Activated CD4-positive, alpha-beta memory T cell treated with anti-CD3 and anti-CD28 coated beads, Interleukin-2, amount 10 ng/mL, durations not matched to agents 7 days and 5 days (primary cell): ENCODE results near the gene STRA6. TPM values are rescaled to one million over a fixed set of nuclear protein-coding genes. Genes with fewer than 3 reads are reported as not detected.

ENCODE experiments used
- CTCF ChIA-PET: fragments of 350-600 bp; sonication (Branson Sonifier 250); formaldehyde crosslinking; loops from one replicate; lab custom pipeline; 2021; ENCODE audit warnings: antibody characterized with exemption, inconsistent platforms; lab: Charles Lee
- POLR2A ChIA-PET: fragments of 350-600 bp; sonication (Branson Sonifier 250); formaldehyde crosslinking; loops from one replicate; lab custom pipeline; 2021; ENCODE audit warnings: antibody characterized with exemption; lab: Charles Lee
- DNase-seq: peaks from one replicate; pipeline ENCODE4 v3.0.0-alpha.2; 2020
- H3K27ac Mint-ChIP-seq: one replicate; pipeline ENCODE4 v1.8.0; 2021; ENCODE audit warnings: mild to moderate bottlenecking, mixed read lengths
- H3K27me3 Mint-ChIP-seq: one replicate; pipeline ENCODE4 v1.8.0; 2021; ENCODE audit warnings: mixed read lengths
- H3K36me3 Mint-ChIP-seq: one replicate; pipeline ENCODE4 v1.8.0; 2021; ENCODE audit warnings: low read depth, mixed read lengths
- H3K4me1 Mint-ChIP-seq: one replicate; pipeline ENCODE4 v1.8.0; 2021; ENCODE audit warnings: mixed read lengths
- H3K4me3 Mint-ChIP-seq: one replicate; pipeline ENCODE4 v1.8.0; 2021; ENCODE audit warnings: mild to moderate bottlenecking, mixed read lengths
- H3K9me3 Mint-ChIP-seq: one replicate; pipeline ENCODE4 v1.8.0; 2021; ENCODE audit warnings: mixed read lengths
- total RNA-seq, 2 experiments: library from RNA; stranded (reverse); gene quantifications; one replicate each; pipeline ENCODE4 v1.2.3, GENCODE V29; 2021

STRA6 gene
- total RNA-seq, 2 experiments from 2014 or later: not detected

DNA sequence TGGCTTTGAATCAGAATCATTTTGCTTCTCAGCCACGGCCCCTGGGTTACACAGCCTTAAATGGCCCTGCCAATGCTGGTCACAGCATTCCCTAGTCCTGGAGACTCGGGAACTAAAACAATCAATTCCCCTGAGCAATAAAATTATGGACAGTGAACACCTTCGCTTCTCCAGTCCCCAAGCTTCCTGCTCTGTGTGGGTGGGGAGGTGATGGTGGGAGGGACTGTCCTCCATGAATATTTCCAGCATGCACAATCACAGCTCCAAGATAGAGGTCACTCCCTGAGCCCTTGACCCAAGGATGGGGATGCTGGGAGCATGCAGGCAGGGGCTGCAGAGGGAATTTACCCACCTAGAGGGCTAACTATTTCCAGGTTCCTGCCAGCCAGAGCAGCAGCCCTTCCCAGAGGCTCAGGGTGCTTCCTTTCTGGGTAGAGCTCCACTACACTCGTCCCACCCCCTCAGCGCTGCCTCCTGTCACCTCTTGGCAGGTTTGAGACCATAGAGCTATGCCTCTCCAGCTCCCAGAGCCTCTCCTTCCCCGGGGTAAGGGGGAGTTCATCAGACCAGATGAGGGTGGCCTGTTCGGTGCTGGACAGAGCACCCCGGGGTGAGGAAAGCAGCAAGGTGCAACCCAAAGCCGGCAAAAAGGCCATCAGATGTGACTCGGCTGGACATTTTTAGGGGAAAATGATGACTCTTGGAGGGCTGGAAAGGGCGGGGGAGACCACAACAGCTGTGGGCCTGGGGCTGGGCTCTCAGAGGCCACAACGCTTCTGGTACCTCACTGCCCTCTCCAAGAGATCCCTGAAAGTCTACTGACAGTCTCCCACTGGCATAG lies 19.0 kb upstream of the STRA6 start:
- no peak overlapping the region for H3K27ac Mint-ChIP-seq
- ChIA-PET POLR2A (no interaction called here), CTCF (no interaction called here)
- H3K4me3 Mint-ChIP-seq: no peak overlapping the region
- no peaks in the 10 kb centered on the region for H3K9me3 Mint-ChIP-seq
- peaks cover 24% of the 10 kb centered on the region for H3K27me3 Mint-ChIP-seq
- no peak for DNase-seq
- no peaks in the 10 kb centered on the region for H3K36me3 Mint-ChIP-seq
- H3K4me1 Mint-ChIP-seq: no peaks in the 10 kb centered on the region

DNA sequence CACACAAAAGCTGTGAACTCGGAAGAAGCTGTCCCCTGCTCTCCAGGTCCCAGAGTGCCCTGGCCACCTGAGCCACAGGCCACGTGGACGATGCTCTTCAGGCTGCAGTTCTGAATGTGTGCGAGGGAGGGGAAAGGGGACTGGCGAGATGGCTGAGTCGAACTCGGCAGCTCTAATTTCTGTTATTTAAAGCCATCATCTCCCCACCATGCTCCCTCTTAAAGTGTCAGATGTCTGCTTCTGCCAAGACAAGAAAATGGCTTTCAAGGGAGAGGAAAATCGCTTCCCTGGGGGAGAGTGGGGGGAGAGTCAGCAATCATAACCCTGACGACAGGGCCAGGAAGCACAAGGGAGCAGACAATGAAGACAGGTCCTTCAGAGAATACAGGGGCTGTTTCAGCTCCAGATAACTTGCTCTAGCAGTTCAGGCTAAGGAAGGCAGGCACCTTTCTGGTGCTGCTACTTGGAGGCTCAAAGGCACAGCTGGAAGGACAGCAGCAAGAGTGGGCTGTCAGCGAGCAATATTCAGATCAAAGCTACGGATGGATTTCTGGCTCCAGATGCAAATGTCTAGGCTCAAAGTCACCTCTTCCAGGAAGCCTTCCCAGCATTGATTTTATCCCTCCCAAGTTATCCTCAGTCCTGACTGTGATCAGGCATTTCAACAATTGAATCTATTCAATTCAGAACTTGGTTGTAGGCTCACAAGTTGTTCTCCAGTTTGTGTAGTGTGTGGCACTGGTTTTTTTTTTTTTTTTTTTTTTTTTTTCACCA lies 18.1 kb upstream of the STRA6 start:
- no peak overlapping the region for H3K27ac Mint-ChIP-seq
- ChIA-PET CTCF (no interaction called here), POLR2A (no interaction called here)
- no peaks in the 10 kb centered on the region for H3K36me3 Mint-ChIP-seq
- peaks cover 27% of the 10 kb centered on the region for H3K27me3 Mint-ChIP-seq
- H3K9me3 Mint-ChIP-seq: no peaks in the 10 kb centered on the region
- H3K4me1 Mint-ChIP-seq: no peaks in the 10 kb centered on the region
- no peak for DNase-seq
- H3K4me3 Mint-ChIP-seq: no peak overlapping the region

DNA sequence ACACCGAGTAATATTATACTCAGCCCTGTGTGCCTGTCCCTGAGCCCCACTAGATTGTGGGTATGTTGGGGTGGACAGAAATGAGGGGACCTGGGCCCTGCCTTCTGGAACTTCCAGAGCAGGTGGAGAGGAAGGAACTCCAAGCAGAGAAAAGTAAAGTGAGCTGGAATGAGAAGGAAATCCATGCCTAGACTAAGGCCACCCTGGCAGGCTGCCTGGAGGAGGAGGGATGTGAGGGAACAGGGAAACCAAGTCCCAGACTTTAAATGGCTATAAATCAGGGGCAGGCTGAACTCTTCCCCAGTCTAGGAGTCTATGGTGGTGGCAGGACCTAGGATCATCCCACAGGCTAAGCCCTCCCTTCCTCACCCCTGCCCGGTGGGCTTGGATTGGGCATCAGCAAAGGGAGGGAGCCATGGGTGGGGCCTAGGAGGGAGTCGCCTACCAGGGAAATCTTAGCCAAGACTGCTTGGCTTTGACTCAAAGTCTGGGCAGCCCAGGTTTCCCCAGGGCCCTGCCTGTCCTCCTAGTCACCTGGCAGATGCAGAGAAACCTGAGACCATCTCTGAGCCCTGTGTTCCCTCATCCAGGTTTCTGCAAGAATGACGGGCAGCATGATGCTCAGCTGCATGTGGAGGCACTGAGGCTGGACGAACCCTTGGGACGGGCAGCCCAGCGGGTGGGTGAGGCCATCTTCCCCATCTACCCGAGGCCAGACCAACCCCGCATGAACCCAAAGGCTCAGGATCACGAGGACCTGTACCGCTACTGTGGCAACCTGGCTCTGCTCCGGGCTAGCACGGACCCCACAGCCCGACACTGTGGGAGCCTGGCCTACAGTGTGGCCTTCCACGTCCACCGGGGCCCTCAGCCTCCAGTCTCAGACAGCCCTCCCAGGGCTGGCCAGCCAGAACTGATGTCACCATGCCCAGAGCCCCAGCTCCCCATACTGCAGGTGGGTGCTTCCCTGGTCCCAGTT lies 15.6 kb upstream of the STRA6 start:
- no peak overlapping the region for H3K27ac Mint-ChIP-seq
- H3K27me3 Mint-ChIP-seq: peaks cover 23% of the 10 kb centered on the region
- no peaks in the 10 kb centered on the region for H3K4me1 Mint-ChIP-seq
- no peaks in the 10 kb centered on the region for H3K9me3 Mint-ChIP-seq
- no peak overlapping the region for H3K4me3 Mint-ChIP-seq
- no peak for DNase-seq
- POLR2A ChIA-PET: no interaction called here
- CTCF ChIA-PET: no interaction called here
- H3K36me3 Mint-ChIP-seq: no peaks in the 10 kb centered on the region

DNA sequence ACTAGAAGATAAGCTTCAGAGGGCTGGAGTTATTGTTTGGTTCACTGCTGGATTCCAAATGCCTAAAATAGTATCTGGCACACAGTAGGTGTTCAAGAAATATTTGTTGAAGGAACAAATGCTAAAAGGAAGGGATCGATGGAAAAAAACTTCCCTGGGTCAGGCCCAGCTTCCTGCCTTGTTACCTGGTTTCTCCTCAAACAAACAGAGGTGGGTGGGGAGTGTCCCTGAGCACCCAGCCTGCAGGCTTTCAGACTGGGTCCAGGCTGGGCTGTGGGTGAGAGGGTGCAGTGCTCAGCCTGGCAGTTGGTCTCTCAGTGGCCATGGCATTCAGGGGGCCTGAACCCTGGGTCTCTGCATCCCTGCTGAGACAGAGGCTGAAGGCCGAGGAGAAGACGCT lies 14.4 kb upstream of the STRA6 start:
- no peaks in the 10 kb centered on the region for H3K36me3 Mint-ChIP-seq
- ChIA-PET CTCF (no interaction called here), POLR2A (no interaction called here)
- H3K4me3 Mint-ChIP-seq: no peak overlapping the region
- no peak overlapping the region for H3K27ac Mint-ChIP-seq
- DNase-seq: no peak
- no peaks in the 10 kb centered on the region for H3K9me3 Mint-ChIP-seq
- H3K4me1 Mint-ChIP-seq: no peaks in the 10 kb centered on the region
- peaks cover 18% of the 10 kb centered on the region for H3K27me3 Mint-ChIP-seq

DNA sequence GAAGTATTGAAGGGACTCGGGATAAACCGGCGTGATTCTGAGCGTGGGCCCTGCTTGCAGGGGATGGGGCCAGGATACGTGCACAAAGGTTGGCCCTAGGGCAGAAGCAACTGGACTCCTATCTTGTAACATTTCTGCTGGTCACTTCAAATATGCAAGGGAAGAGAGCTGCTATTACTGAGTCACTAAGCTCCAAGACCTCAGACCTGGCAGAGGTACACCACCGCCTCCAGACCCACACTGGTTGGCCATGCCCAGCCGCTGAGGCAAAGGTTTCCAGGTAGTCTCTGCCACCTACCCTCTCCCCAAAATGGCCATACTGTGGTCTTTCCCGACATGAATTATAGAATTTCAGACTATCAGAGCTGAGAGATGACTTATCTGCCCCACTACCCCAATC lies 13.4 kb upstream of the STRA6 start:
- Mint-ChIP-seq H3K36me3 (no peaks in the 10 kb centered on the region), H3K4me3 (no peak overlapping the region), H3K27me3 (peaks cover 21% of the 10 kb centered on the region), H3K4me1 (no peaks in the 10 kb centered on the region), H3K9me3 (no peaks in the 10 kb centered on the region), H3K27ac (no peak overlapping the region)
- no peak for DNase-seq
- ChIA-PET CTCF (no interaction called here), POLR2A (no interaction called here)

DNA sequence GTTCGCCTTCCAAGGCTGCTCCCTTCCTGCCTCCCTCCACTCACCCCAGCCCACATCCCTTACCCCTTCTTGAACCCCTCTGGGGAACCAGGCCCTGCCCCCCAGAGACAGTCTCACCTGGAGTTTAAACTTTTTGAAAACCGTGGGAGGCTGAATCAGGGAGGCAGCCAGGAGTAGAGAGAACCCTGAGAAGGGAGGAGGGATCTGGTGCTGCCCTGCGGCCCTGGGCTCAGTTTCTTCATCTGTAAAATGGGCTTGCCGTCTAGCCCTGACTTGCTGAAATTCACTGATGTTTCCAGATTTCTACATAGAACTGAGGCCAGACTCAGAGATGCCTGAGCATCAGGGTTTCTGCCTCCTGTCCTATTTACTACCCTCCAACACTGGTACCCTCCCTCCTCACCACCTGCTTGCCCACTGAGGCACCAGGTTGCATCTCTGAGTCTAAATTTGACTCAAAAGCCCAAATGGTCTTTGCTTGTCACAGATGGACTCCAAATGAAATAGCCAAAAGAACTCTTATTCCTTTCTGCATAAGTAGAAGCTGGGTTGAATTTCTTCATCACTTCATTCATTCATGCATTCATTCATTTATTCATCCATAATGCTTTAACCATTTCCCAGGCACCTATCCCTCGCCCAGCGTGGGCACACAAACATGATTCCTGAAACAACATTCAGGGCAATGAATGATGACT lies 11.9 kb upstream of the STRA6 start:
- Mint-ChIP-seq H3K4me1 (no peaks in the 10 kb centered on the region), H3K27me3 (peaks cover 19% of the 10 kb centered on the region), H3K4me3 (no peak overlapping the region), H3K27ac (no peak overlapping the region), H3K36me3 (no peaks in the 10 kb centered on the region), H3K9me3 (no peaks in the 10 kb centered on the region)
- DNase-seq: no peak
- POLR2A ChIA-PET: no interaction called here
- CTCF ChIA-PET: no interaction called here

DNA sequence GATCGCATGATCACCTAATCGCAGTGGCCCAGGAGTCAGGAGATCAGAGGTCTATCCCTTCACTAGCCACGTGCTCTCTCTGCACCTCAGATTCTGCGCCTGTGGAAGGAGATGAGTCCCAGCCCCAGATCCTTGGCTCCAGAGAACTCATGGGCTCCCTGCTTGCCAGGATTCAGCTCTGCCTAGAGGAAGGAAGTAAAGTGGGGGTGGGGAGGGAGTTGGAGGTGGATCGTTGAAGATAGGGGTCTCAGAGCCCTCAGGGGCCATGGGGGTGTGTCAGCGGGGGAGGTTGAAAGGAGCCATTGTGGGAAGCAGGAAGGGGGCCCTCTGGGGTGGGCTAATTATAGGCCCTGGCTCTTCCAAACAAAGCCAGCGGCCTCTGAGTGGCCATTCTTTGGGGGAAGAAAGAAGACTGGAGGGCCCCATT lies 11.3 kb upstream of the STRA6 start:
- Mint-ChIP-seq H3K27ac (no peak overlapping the region), H3K36me3 (no peaks in the 10 kb centered on the region), H3K9me3 (no peaks in the 10 kb centered on the region), H3K4me1 (no peaks in the 10 kb centered on the region), H3K27me3 (peaks cover 17% of the 10 kb centered on the region), H3K4me3 (no peak overlapping the region)
- DNase-seq: no peak
- CTCF ChIA-PET: no interaction called here
- POLR2A ChIA-PET: no interaction called here

DNA sequence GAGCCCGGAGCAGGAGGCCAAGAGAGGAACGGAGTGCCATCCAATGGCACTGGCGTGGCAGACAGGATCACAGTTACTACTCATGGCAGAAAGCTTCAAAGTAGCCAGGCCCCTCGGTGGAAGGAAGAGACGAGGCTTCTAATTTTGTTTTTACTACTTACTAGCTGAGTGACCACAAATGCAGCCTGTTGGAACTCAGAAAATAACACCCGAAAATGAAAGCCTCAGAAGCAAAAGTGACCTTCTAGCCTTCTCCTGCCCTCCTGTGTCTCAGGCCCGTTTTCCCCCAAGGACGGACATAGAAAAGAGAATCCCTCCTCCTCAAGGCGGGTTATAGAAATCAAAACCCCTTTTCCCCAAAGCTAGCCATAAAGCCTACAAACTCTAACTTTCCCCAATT lies 9.9 kb upstream of the STRA6 start:
- Mint-ChIP-seq H3K27me3 (peaks cover 27% of the 10 kb centered on the region), H3K9me3 (no peaks in the 10 kb centered on the region), H3K4me1 (no peaks in the 10 kb centered on the region), H3K36me3 (no peaks in the 10 kb centered on the region), H3K4me3 (no peak overlapping the region), H3K27ac (no peak overlapping the region)
- no peak for DNase-seq
- POLR2A ChIA-PET: no interaction called here
- CTCF ChIA-PET: no interaction called here

DNA sequence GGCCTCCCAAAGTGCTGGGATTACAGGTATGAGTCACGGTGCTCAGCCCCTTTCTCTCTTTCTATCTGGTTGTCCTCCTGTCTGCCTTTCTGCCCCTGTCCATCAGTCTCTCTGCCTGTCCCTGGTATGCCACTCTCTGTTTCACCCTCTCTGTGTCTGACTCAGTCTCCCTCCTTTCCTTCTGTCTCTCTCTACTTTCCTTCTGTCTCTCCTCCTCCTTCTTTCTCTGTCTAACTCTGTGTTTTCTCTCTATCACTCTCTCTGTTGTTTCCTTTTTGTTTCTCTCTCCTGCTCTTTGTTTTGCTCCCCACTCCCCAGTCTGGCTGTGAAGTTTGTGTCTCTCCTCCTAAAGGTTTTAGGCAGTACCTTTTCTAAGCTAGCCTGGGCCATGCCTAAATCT lies 9.1 kb upstream of the STRA6 start:
- H3K4me1 Mint-ChIP-seq: no peaks in the 10 kb centered on the region
- CTCF ChIA-PET: no interaction called here

DNA sequence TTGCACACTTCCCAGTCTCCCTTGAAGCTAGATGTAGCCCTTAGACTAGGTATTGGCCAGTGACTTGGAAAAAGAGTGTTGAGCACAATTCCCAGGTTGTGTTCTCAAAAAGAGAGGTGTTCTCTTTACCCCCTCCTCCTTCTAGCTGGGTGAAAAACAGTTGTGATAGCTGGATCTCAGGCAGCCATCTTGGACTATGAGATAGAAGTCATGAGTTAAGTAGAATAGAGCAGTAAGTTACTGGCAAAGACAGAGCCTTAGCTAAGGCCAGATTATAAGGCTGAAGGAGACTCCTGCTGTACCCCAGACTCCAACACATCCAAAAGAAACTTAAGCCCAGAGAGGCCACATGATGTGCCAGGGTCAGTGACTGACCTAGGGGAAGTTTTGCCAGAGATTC lies 8.1 kb upstream of the STRA6 start:
- Mint-ChIP-seq H3K4me3 (no peak overlapping the region), H3K27me3 (peaks cover 26% of the 10 kb centered on the region), H3K36me3 (no peaks in the 10 kb centered on the region), H3K27ac (no peak overlapping the region), H3K9me3 (no peaks in the 10 kb centered on the region), H3K4me1 (no peaks in the 10 kb centered on the region)
- CTCF ChIA-PET: no interaction called here
- POLR2A ChIA-PET: no interaction called here
- no peak for DNase-seq

More for the DNA sequence above, 9.1 kb upstream of the STRA6 start:
- no peaks in the 10 kb centered on the region for H3K9me3 Mint-ChIP-seq
- peaks cover 29% of the 10 kb centered on the region for H3K27me3 Mint-ChIP-seq
- POLR2A ChIA-PET: no interaction called here
- no peak overlapping the region for H3K27ac Mint-ChIP-seq
- no peaks in the 10 kb centered on the region for H3K36me3 Mint-ChIP-seq
- no peak overlapping the region for H3K4me3 Mint-ChIP-seq
- no peak for DNase-seq

DNA sequence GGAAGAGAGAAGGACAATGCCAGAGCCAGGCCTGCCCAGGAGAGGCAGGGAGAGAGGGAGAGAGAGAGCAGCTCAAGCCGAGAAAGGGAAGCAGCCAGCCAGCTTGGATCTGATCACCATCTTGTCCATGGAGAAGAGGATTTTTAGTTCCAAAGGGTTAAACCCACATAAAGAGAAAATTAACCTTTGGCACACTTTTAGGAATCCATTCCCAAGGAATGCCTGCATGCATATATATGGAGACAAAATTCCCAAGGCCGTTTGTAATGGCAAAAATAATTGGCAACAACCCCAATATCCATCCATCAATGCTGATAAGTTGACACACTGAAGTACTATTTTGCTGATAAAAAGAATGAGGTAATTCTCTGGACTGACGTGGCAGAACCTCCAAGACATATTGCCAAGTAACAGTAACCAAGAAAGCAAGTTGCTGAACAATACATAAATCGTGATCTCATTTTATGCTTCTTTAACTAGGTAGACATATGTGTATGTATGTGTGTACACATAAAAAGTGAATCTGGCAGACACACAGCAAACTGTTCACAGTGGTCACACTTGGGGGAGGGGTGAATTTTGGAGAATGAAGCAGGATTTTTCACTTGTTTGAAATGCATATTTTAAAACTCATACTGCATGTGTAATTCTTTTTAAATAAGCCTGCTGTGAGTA lies 7.5 kb upstream of the STRA6 start:
- no peak for DNase-seq
- ChIA-PET CTCF (no interaction called here), POLR2A (no interaction called here)
- Mint-ChIP-seq H3K36me3 (no peaks in the 10 kb centered on the region), H3K4me3 (no peak overlapping the region), H3K27me3 (peaks cover 23% of the 10 kb centered on the region), H3K9me3 (no peaks in the 10 kb centered on the region), H3K27ac (no peak overlapping the region), H3K4me1 (no peaks in the 10 kb centered on the region)

DNA sequence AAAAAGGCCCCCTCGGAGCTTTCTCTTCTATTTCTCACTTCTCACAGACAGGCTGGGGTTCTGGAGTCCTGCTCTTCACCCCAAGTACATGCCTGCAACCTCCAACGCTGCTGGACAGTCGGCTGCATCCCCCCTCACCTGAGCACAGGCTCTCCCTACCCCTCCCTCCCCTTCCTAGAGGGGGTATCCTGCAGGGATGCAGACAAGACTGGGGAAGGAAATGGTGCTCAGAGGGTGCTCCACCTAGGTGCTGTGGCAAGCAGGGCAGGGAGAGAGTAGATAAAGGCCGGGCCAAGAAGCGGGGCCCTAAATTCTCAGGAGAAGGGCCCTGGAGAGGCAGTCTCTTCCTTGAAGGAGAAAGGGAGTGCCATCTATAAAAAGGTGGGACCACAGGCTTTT lies 7.0 kb upstream of the STRA6 start:
- ChIA-PET POLR2A (no interaction called here), CTCF (no interaction called here)
- H3K27me3 Mint-ChIP-seq: peaks cover 17% of the 10 kb centered on the region

More for the DNA sequence above, 7.0 kb upstream of the STRA6 start:
- H3K36me3 Mint-ChIP-seq: no peaks in the 10 kb centered on the region
- no peak overlapping the region for H3K27ac Mint-ChIP-seq
- H3K4me1 Mint-ChIP-seq: no peaks in the 10 kb centered on the region
- DNase-seq: no peak
- no peak overlapping the region for H3K4me3 Mint-ChIP-seq
- no peaks in the 10 kb centered on the region for H3K9me3 Mint-ChIP-seq
